Hepatic stellate cell (primary cell): ENCODE results near the gene FAM219A.
"Not testable (repeated sequence)": the region's sequence is repeated elsewhere in the genome, so short reads cannot be mapped to it uniquely, and the experiment has no call there.

Source experiments
- DNase-seq: peaks from one replicate; pipeline ENCODE4 v3.0.0; 2011; ENCODE audit warnings: low spot score

FAM219A gene

DNA sequence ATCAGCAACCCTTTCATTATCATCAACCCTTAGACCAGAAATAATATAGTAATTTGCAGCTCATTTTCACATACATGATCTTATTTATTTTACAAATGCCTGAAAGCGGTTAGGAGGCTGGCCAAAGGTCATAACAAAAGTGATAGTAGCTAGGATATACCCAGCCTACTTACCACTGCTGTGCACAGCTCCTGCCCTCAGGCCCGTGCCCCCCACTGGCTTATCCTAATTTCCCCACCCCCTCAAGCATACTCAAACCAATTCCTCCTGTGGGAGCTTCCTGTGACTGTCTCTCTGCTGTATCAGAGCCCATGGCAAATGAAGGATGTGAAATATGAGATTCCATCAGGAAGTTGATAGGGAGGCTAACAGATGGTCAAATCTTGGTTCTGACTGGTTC lies 14.8 kb downstream of the FAM219A start:
- no peak for DNase-seq

- no peak for DNase-seq
Measured at GRCh38 chr9:34442770-34443169, 15.6 kb downstream of the FAM219A start.

DNA sequence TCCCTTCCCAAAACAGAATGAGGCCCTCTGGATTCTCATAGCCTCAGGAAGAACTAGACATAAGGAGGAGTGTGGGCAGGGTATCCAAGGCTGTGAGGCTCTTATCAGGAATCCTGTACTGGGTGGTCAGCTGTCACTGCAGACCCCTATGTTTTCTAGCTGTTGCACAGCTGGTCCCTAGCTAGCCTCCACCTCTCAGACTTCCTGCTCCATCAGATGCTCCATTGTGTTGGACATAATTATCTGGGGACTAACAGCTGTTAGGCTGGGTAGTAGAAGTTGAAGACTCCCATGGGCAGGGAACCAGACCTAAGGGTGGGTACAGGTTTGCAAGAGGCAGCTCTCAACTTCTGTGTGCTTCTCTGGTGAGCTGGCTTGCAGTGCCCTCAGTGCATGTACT lies 18.4 kb downstream of the FAM219A start:
- no peak for DNase-seq

GRCh38 chr9:34438465-34438864 lies 19.9 kb downstream of the FAM219A start:
- not testable (repeated sequence) for DNase-seq

DNA sequence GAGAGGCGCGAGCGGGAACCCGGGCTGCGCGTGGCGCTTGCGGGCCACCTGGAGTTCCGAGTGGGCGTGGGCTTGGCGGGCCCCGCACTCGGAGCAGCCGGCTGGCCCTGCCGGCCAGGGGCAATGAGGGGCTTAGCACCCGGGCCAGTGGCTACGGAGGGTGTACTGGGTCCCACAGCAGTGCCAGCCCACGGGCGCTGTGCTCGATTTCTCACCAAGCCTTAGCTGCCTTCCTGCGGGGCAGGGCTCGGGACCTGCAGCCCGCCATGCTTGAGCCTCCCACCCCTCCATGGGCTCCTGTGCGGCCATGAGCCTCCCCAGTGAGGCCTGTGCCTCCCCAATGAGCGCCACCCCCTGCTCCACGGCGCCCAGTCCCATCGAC lies 20.5 kb downstream of the FAM219A start:
- not testable (repeated sequence) for DNase-seq

DNA sequence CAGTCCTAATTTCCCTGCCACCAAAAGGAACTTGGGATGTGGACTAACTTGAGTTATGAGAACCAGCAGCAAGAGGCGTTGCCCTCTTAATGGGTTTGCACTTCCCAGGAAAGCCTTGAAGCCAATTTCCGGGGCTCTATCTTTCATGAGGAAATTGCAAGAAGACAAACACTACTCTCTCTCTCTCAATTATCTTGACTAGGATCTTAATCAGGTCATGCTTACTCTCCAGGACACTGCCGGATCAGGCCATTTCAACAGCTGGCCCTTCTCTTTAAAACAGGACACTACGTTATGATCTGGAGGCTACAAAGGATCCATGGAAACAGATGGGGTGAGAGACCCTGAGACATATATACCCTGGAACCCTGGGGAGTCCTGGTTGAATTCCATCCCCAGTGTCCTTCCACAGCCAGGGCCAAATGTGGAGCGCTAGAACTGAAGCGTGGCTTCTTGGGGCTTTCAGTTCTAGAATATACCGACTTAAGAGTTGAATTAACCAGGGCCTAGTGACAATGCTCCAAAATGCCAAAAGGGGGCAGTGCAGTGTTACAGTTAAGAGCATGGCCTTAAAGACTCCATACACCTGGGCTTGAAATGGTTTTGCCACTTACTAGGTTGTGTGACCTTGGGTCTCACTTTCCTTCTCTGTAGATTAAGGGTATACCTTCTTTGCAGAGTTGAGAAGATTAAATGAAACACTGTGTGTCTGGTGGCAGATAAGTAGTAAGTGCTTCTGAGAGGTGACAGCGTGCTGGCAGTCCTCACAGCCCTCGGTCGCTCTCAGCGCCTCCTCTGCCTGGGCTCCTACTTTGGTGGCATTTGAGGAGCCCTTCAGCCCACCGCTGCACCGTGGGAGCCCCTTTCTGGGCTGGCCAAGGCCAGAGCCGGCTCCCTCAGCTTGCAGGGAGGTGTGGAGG lies 21.1 kb downstream of the FAM219A start:
- peak; percentile 54 for DNase-seq

DNA sequence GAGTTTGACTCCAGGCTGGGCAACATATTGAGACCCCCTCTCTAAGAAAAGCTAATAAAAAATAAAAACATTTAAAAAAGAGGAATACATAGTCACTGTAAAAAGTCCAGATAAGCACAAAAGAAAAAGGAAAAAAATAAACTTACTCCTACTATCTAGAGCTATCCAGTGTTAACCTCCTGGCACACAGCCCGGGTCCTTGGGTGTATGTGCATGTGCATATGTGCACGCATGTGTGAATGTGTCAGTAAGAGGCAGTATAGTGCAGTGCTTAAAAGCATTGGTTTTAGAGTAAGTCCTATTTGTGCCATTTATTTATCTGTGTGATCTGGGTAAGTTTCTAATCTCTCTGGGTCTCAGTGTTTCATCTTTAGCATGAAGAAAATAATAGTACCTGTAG lies 26.7 kb downstream of the FAM219A start:
- DNase-seq = no peak

DNA sequence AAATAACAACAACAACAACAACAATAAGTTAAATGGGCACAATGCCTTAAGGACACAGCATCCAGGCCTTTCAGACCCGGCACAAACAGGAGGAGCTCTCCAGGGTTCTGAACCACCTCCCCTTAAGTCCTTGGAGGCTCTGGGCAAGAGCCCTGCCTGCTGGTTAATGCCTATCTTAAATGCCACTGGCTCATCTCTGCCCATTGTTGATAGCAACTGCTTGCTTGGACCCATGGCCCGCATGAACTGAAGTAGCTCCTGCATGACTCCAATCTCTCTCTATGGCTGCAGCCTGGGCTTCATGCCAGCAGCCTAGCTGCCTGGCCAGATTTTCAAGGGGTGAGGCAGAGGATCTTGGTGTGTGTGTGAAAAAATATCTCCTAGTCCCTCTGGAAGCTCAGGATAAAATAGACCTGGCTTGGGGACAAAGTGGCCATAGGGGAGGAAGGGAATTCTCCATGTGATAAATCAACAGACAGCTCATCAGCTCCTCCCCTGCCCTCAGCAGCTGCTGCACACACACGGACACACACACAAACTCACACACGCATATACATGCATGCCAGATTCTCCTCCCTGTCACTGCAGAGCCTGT lies 27.4 kb downstream of the FAM219A start:
- DNase-seq = peak; percentile 67

DNA sequence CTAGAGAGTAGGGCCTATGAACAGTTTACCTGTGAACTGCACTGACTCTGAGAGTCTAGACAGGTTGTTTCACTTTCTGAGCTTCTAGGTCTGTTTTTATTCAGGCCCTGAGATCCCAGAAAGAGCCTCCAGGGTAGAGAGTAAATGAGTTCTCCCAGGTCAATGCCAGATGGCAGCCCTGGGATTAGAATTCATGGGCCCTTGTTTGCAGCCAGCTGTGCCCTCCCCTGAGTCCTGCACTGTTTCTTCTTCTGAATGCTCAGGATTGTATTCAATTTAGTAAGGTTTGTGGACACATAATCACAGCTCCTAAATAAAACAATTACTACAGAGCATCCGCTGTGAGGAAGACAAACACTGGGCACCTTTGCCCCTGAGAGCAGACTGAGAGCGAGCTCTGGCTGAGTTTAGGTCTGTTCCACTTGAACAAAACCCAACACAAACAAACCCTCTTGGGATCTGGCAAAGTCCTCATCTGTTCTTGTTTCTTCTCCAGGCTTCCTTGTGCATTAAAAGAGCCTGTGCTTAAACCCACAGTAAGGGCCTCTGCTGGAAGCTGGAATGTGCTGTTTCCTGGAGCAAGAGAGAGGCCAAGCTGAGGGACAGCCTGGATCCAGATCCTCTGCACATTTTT lies 29.9 kb downstream of the FAM219A start:
- DNase-seq = no peak

- no peak for DNase-seq
Measured at GRCh38 chr9:34426347-34427074, 31.9 kb downstream of the FAM219A start.

DNA sequence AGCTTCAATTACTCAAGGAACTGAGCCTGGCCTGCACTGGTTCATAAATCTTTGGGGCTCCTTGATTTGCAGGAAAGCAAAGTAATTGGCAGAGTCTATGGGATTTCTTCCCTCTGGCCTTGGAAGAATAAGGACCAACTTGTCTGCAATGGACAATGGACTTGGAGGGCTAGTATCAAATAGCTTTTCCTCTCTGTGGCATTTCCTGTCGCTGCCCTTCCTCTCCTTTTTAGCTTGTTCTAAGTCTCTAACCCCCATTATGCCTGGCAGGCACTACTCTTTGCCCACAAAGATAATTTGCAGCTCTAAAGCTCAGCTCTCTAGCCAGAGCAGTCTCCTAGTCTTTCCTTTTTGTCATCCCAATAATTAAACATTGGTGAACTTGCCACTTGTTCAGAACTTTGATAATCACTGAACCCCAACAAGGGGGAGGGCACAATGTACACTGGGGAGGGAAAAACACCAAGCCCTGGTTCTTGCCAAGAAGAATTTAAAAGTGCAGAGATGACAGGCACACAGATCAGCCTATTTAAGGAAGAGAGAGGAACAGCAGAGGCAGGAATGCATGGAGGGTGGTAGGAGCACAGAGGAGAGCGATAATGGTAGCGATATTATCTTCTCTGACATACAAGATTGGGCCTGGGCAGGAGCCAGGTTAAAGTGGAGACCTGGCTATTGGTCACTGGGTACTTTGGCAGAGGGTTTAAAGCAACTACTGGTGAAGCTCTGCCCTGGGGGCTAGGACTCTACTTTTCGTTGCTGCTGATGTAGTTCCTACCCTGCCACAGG lies 38.5 kb downstream of the FAM219A start:
- no peak for DNase-seq

DNA sequence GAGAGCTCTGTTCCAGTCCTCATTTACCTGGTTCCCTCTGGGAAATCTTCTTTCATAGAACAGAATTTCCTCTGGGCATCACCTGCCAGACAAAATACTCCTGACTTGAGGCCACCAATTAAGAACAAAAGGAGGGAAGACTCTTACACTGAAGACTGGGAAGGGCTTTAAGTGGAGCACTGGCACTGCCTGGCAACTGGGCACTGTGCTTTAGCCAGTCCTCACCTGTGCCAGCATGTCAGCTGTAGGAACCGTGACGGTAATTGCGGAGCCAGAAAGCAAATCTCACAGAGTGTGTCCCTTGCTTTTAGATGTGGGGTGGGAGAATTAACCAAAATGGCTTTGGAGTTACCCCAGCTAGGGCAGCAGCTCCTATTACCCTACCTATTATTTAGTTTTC lies 40.6 kb downstream of the FAM219A start:
- no peak for DNase-seq

GRCh38 chr9:34413231-34413852 lies 45.0 kb downstream of the FAM219A start:
- peak; percentile 35 for DNase-seq

- DNase-seq = no peak
Measured at GRCh38 chr9:34412336-34412735, 46.0 kb downstream of the FAM219A start.

GRCh38 chr9:34409154-34409553 lies 49.2 kb downstream of the FAM219A start:
- DNase-seq = no peak

GRCh38 chr9:34408173-34408572 lies 50.2 kb downstream of the FAM219A start:
- DNase-seq = no peak

GRCh38 chr9:34406219-34406618 lies 52.2 kb downstream of the FAM219A start:
- DNase-seq = no peak

DNA sequence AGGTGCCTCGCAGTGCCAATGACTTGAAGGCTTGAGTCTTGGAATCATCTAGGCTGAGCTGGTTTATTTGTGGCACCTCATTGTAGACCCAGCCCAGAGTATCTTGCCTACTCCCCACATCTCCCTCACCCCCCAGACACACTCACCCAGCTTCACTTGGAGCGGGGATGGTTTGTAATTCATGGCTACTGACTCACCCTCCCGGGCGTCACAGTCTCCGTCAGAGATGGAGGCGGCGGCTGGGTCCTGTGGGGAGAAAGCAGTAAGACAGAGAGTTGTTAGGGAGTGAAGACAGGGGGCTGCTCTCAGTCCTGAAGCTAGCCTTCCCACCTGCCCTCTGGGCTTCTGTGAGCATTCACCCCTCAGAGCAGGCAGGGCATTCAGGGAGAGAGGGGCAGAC lies 52.7 kb downstream of the FAM219A start:
- no peak for DNase-seq

DNA sequence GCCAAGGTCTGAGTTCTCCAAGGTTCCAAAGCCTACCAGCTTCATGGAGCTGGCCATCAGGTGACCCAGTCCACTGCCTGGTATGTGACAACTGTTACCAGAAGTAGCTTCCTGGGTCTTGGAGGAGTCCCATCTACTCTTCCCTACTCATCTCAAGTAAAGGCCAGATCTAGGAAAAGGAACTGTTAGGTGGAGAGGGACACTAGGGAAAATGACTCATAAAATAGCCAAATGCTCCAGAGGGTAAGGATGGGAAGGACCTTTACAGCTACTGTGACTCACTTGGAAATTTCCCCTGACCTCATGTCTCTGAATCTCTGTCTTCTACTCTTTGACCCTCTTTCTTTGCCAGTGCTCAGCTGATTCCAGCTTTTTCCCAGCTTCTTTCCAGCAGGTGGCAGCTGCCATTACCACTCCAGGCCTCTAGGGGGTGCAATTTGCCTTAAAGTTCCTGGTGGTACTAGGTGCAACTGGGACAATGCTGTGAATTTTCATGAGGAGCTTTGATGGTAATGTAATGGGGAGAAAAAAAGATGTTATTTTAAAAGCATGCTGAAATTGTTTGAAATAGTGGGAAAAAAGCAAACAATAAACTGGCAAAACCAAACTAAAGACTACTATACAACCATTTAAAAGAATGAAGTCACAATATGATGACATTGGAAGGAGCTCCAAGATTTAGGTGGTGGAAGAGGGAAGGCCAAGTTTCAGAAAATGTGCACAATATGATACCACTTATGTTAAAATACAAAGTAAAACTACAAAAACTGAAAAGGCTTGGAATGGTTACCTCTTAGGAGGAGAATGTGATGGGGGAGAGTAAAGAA lies 54.6 kb downstream of the FAM219A start:
- DNase-seq = peak; percentile 68
